SK-N-SH (cell line): Measurements from ENCODE around the gene GADL1. TPM values are rescaled to one million over a fixed set of nuclear protein-coding genes. Genes with fewer than 3 reads are reported as not detected.

Experiments
- CTCF ChIA-PET: fragments of 300-600, 350-600 bp; formaldehyde crosslinking; extraction: SDS; loops from one replicate; lab custom pipeline; 2021; lab: Yijun Ruan, JAX
- POLR2A ChIA-PET: fragments of 350-600 bp; sonication (Branson Sonifier 250); formaldehyde crosslinking; extraction: SDS; loops from one replicate; lab custom pipeline; 2020; ENCODE audit warnings: antibody characterized with exemption, inconsistent platforms; lab: Yijun Ruan, JAX
- DNase-seq: peaks from one replicate; pipeline ENCODE4 v3.0.0; 2012
- H2AFZ ChIP-seq: fragments of 200-600 bp; sonication (generic); 2 replicates; pipeline ENCODE4 v1.8.1; 2016; ENCODE audit warnings: antibody characterized with exemption, mild to moderate bottlenecking, low read depth
- H3F3A ChIP-seq: fragments of 200-600 bp; sonication (generic); replicated peaks from 2 replicates; pipeline ENCODE3; 2016; ENCODE audit warnings: antibody characterized with exemption, mild to moderate bottlenecking; ENCODE audit not compliant: insufficient read depth
- H3K27ac ChIP-seq, 2 experiments: fragments of 200-500 bp in 1 of 2; fragments of 200-600 bp in 1 of 2; sonication (Bioruptor generic) in 1 of 2; sonication (generic), shearing (Covaris generic) in 1 of 2; 2 replicates each; pipeline versions ENCODE4 v1.5.1 to v1.6.1; 2014 to 2016; ENCODE audit warnings: low read depth in 2 of 2, inconsistent platforms in 1 of 2, low read length in 1 of 2, mild to moderate bottlenecking in 1 of 2, mixed read lengths in 1 of 2
- H3K27me3 ChIP-seq: fragments of 200-600 bp; sonication (generic), shearing (Covaris generic); 2 replicates; pipeline ENCODE4 v1.6.1; 2016; ENCODE audit warnings: mixed run types; ENCODE audit not compliant: insufficient read depth
- H3K36me3 ChIP-seq, 2 experiments: fragments of 200-500 bp in 1 of 2; fragments of 200-600 bp in 1 of 2; sonication (Bioruptor generic) in 1 of 2; sonication (generic) in 1 of 2; replicated peaks in 1 of 2; 2 replicates each; pipeline versions ENCODE3 to v1.5.1; 2014 to 2016; ENCODE audit warnings: low read length in 1 of 2, mild to moderate bottlenecking in 1 of 2; ENCODE audit not compliant: insufficient read depth in 2 of 2, control insufficient read depth in 1 of 2
- H3K4me1 ChIP-seq, 2 experiments: fragments of 200-500 bp in 1 of 2; fragments of 200-600 bp in 1 of 2; sonication (Bioruptor generic) in 1 of 2; sonication (generic), shearing (Covaris generic) in 1 of 2; 2 replicates each; pipeline versions ENCODE4 v1.5.1 to v1.6.1; 2014 to 2016; ENCODE audit warnings: low read depth in 1 of 2, low read length in 1 of 2, mixed run types in 1 of 2; ENCODE audit not compliant: insufficient read depth in 2 of 2, control insufficient read depth in 1 of 2
- H3K4me2 ChIP-seq: fragments of 200-600 bp; sonication (generic), shearing (Covaris generic); 2 replicates; pipeline ENCODE4 v1.6.1; 2017; ENCODE audit warnings: mixed run types
- H3K4me3 ChIP-seq, 2 experiments: fragments of 200-500 bp in 1 of 2; fragments of 200-600 bp in 1 of 2; sonication (Bioruptor generic) in 1 of 2; sonication (generic), shearing (Covaris generic) in 1 of 2; 2 replicates each; pipeline versions ENCODE4 v1.5.1 to v1.8.1; 2014 to 2016; ENCODE audit warnings: low read depth in 2 of 2, inconsistent platforms in 1 of 2, low read length in 1 of 2, mild to moderate bottlenecking in 1 of 2, mixed read lengths in 1 of 2, moderate library complexity in 1 of 2
- H3K79me2 ChIP-seq: fragments of 200-600 bp; sonication (generic); 2 replicates; pipeline ENCODE4 v1.8.1; 2017; ENCODE audit warnings: mild to moderate bottlenecking; ENCODE audit not compliant: insufficient read depth
- H3K9ac ChIP-seq: fragments of 200-600 bp; sonication (generic); 2 replicates; pipeline ENCODE4 v1.6.1; 2017; ENCODE audit warnings: mixed run types
- H3K9me2 ChIP-seq: fragments of 200-600 bp; sonication (generic); 2 replicates; pipeline ENCODE4 v1.6.1; 2017; ENCODE audit warnings: mixed run types
- H3K9me3 ChIP-seq: fragments of 200-600 bp; sonication (generic); 2 replicates; pipeline ENCODE4 v1.6.1; 2017; ENCODE audit warnings: mixed run types, mild to moderate bottlenecking, moderate library complexity
- H4K20me1 ChIP-seq: fragments of 200-600 bp; sonication (generic); 2 replicates; pipeline ENCODE4 v1.6.1; 2017; ENCODE audit warnings: mild to moderate bottlenecking, mixed run types; ENCODE audit not compliant: insufficient read depth
- FOSL2 ChIP-seq: IDR thresholded peaks from 2 replicates; pipeline ENCODE4 v1.4.0; 2012; ENCODE audit warnings: low read depth, mild to moderate bottlenecking, moderate library complexity, borderline replicate concordance
- FOXJ3 ChIP-seq: sonication (generic); formaldehyde crosslinking; IDR thresholded peaks from 2 replicates; pipeline ENCODE4 v1.5.1; 2020; ENCODE audit warnings: mild to moderate bottlenecking, missing genetic modification reagents
- FOXM1 ChIP-seq: IDR thresholded peaks from 2 replicates; pipeline ENCODE4 v1.4.0; 2012; ENCODE audit warnings: low read depth, mild to moderate bottlenecking
- JUND ChIP-seq: IDR thresholded peaks from 2 replicates; pipeline ENCODE4 v1.4.0; 2012
- MEF2A ChIP-seq: IDR thresholded peaks from 2 replicates; pipeline ENCODE4 v1.4.0; 2012; ENCODE audit warnings: low read depth, borderline replicate concordance
- NFIC ChIP-seq: IDR thresholded peaks from 2 replicates; pipeline ENCODE4 v1.4.0; 2012; ENCODE audit warnings: borderline replicate concordance
- POLR2AphosphoS5 ChIP-seq: IDR thresholded peaks from 2 replicates; pipeline ENCODE4 v1.6.1; 2012; ENCODE audit warnings: low read depth, low read length
- RCOR1 ChIP-seq: fragments of 150-350 bp; IDR thresholded peaks from 2 replicates; pipeline ENCODE4 v1.6.1; 2017; ENCODE audit warnings: antibody characterized with exemption, low read length
- SMC3 ChIP-seq: IDR thresholded peaks from 2 replicates; pipeline ENCODE4 v1.6.1; 2012; ENCODE audit warnings: low read depth, low read length, improper control_type of control experiment
- TAF1 ChIP-seq: IDR thresholded peaks from 2 replicates; pipeline ENCODE4 v1.6.1; 2012; ENCODE audit warnings: low read depth, mild to moderate bottlenecking, low read length, moderate library complexity, borderline replicate concordance
- TCF12 ChIP-seq: IDR thresholded peaks from 2 replicates; pipeline ENCODE4 v1.4.0; 2012
- TEAD4 ChIP-seq: IDR thresholded peaks from 2 replicates; pipeline ENCODE4 v1.4.0; 2012; ENCODE audit warnings: mild to moderate bottlenecking, borderline replicate concordance; ENCODE audit not compliant: insufficient read depth
- USF1 ChIP-seq: IDR thresholded peaks from 2 replicates; pipeline ENCODE4 v1.4.0; 2012; ENCODE audit warnings: low read depth, borderline replicate concordance
- YY1 ChIP-seq: IDR thresholded peaks from 2 replicates; pipeline ENCODE4 v1.4.0; 2012; ENCODE audit warnings: low read depth, mild to moderate bottlenecking
- ZBTB33 ChIP-seq: IDR thresholded peaks from 2 replicates; pipeline ENCODE4 v1.4.0; 2012; ENCODE audit warnings: low read depth, borderline replicate concordance
- WGBS: methylation state at CpG from one replicate; pipeline ENCODE4 v1.1.6; 2017; ENCODE audit warnings: low lambda C conversion rate; 5-methylcytosine and 5-hydroxymethylcytosine counted together
- polyA plus RNA-seq, 3 experiments: library from polyadenylated mRNA; depleted of rRNA; stranded (reverse); fragments of >200 nt; gene quantifications; 2 replicates each; pipeline ENCODE4 v1.2.3, GENCODE V29; 2012
- TF ChIP-seq, protein P1 (sequence below): fragments of 150-350 bp; IDR thresholded peaks from 2 replicates; pipeline ENCODE4 v1.6.1; 2016; ENCODE audit warnings: mild to moderate bottlenecking, low read depth, low read length
- TF ChIP-seq, protein P2 (sequence below): IDR thresholded peaks from 2 replicates; pipeline ENCODE4 v1.4.0; 2012; ENCODE audit warnings: low read depth

Gene GADL1
- polyA plus RNA-seq, 1 of the 3 experiments (the other 2 are of a cell fraction): not detected

DNA sequence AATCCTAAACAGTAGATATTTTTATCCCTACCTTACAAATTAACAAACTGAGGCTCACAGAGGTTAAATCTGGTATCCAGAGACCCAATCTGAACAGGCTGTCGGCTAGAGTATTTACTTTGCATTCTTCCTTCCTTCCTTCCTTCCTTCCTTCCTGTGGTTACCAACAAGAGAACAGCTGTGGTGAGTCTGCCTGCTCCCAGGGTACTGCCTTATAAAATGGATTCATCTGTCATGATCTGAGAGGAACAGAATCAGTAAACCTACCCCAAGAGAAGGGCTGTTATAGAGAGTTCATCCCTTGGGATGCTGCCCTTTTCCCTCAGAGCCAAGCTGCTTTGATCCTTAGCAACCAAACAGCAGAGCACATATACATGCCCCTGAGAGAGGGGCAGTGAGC, 3.6 kb downstream of the GADL1 start:
- no peak overlapping the region for H3K4me2 ChIP-seq
- CTCF ChIA-PET: interaction anchor here (1.6 kb wide), 1 partner anchor 11 kb away, joined by 7 read pairs; no protein-coding TSS in a partner anchor
- H3K9me2 ChIP-seq: no peaks in the 10 kb centered on the region
- no peaks in the 10 kb centered on the region for H4K20me1 ChIP-seq
- H3K4me1 ChIP-seq: peaks cover 3 to 7% of the 10 kb centered on the region in 2 experiments; a peak in 2 of 4 replicates
- H3F3A ChIP-seq: no peaks in the 10 kb centered on the region
- 36% methylated on average over 1 of the region's 1 CpG for WGBS
- no peaks in the 10 kb centered on the region for H3K79me2 ChIP-seq
- no peak for DNase-seq
- no peak overlapping the region for H2AFZ ChIP-seq
- H3K9ac ChIP-seq: no peak overlapping the region
- no peaks in the 10 kb centered on the region for H3K9me3 ChIP-seq
- H3K27me3 ChIP-seq: peaks cover 28% of the 10 kb centered on the region
- no peak overlapping the region for H3K4me3 ChIP-seq
- TF ChIP-seq SMC3 (no peak), FOSL2 (no peak), TEAD4 (no peak), USF1 (no peak), RCOR1 (no peak), FOXM1 (no peak), POLR2AphosphoS5 (no peak), YY1 (no peak), FOXJ3 (no peak), JUND (no peak), NFIC (no peak), TCF12 (no peak), TAF1 (no peak), ZBTB33 (no peak), MEF2A (no peak)
- TF ChIP-seq, protein P1, sequence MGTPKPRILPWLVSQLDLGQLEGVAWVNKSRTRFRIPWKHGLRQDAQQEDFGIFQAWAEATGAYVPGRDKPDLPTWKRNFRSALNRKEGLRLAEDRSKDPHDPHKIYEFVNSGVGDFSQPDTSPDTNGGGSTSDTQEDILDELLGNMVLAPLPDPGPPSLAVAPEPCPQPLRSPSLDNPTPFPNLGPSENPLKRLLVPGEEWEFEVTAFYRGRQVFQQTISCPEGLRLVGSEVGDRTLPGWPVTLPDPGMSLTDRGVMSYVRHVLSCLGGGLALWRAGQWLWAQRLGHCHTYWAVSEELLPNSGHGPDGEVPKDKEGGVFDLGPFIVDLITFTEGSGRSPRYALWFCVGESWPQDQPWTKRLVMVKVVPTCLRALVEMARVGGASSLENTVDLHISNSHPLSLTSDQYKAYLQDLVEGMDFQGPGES: no peak
- TF ChIP-seq, protein P2, sequence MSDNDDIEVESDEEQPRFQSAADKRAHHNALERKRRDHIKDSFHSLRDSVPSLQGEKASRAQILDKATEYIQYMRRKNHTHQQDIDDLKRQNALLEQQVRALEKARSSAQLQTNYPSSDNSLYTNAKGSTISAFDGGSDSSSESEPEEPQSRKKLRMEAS: no peak
- no peaks in the 10 kb centered on the region for H3K36me3 ChIP-seq
- H3K27ac ChIP-seq: no peak overlapping the region
- POLR2A ChIA-PET: no interaction called here
